Lower lobe of right lung (tissue), 2 donors: ENCODE measurements around the gene SCRG1. TPM values are rescaled to one million over a fixed set of nuclear protein-coding genes. Genes with fewer than 3 reads are reported as not detected.

ENCODE experiments used
- ATAC-seq, 2 donors: fragments of 200-7000 bp; cut with Tn5 transposase; one replicate each; pipeline ENCODE4 v1.9.1; 2020 to 2022; ENCODE audit warnings: mild to moderate bottlenecking in 2 of 2, moderate library complexity in 2 of 2
- DNase-seq: peaks from one replicate; pipeline ENCODE4 v3.0.0-alpha.2; 2020
- H3K27ac ChIP-seq: fragments of 200-600 bp; one replicate; pipeline ENCODE4 v1.8.0; 2022
- H3K27me3 ChIP-seq: fragments of 200-600 bp; one replicate; pipeline ENCODE4 v1.8.0; 2022; ENCODE audit warnings: low read depth
- H3K36me3 ChIP-seq: fragments of 200-600 bp; one replicate; pipeline ENCODE4 v1.8.0; 2022; ENCODE audit warnings: mild to moderate bottlenecking
- H3K4me1 ChIP-seq: fragments of 200-600 bp; one replicate; pipeline ENCODE4 v1.8.0; 2022
- H3K4me3 ChIP-seq: fragments of 200-600 bp; one replicate; pipeline ENCODE4 v1.8.0; 2022; ENCODE audit warnings: mild to moderate bottlenecking
- H3K9me3 ChIP-seq: fragments of 200-600 bp; one replicate; pipeline ENCODE4 v1.8.0; 2022
- CTCF ChIP-seq: fragments of 200-600 bp; IDR thresholded peaks from one replicate; pipeline ENCODE4 v1.8.0; 2022; ENCODE audit warnings: antibody characterized with exemption, mild to moderate bottlenecking
- intact Hi-C: fragments of 100-400 bp; cut with DNase I; formaldehyde crosslinking; loops from one replicate; pipeline ENCODE4 v1.11.0; 2022
- long read RNA-seq: library from polyadenylated mRNA; unstranded; transcript quantifications from one replicate; pipeline ENCODE4 v2.0.0, GENCODE V29; 2021
- total RNA-seq: library from RNA; stranded (reverse); fragmentation: NEBNext Ultra II Directional; extraction: Animal tissue kit (Norgen Biotek cat#: 25700); gene quantifications from one replicate; pipeline ENCODE4 v1.2.1, GENCODE V29; 2021
- donor health status: DM: no; HTN: yes; CAD: no; lungs with severe emphysema.

The SCRG1 gene
- total RNA-seq, result 0.32 TPM
- long read RNA-seq, result 0 reads

GRCh38 chr4:173398779-173399415 is at the start of gene SCRG1:
Gene SCRG1, minus strand, starts transcription at chr4:173399116. Its CDS starts 7,702 bp downstream, at chr4:173391414.
- Histone ChIP-seq H3K27ac (no peak within 1 kb of the TSS), H3K9me3 (no peaks in the 10 kb centered on the region), H3K36me3 (no peaks in the 10 kb centered on the region), H3K27me3 (no peaks in the 10 kb centered on the region), H3K4me3 (no peak within 1 kb of the TSS), H3K4me1 (no peaks in the 10 kb centered on the region)
- DNase-seq, result no peak
- TF ChIP-seq CTCF, result no peak
- intact Hi-C loops, result no loop called here
- ATAC-seq, result no peak

- Histone ChIP-seq H3K27me3 (no peaks in the 10 kb centered on the region), H3K4me3 (no peak overlapping the region), H3K27ac (no peak overlapping the region), H3K9me3 (no peaks in the 10 kb centered on the region), H3K4me1 (no peaks in the 10 kb centered on the region), H3K36me3 (no peaks in the 10 kb centered on the region)
- intact Hi-C loops, result no loop called here
- TF ChIP-seq CTCF, result no peak
- DNase-seq (no peak), ATAC-seq (no peak)
These were observed 49.2 kb upstream of the SCRG1 start for GRCh38 chr4:173448103-173448502.

GRCh38 chr4:173446416-173446815 is 47.5 kb upstream of the SCRG1 start:
- intact Hi-C loops, result no loop called here
- no peak for TF ChIP-seq CTCF
- Histone ChIP-seq H3K36me3 (no peaks in the 10 kb centered on the region), H3K9me3 (no peaks in the 10 kb centered on the region), H3K27me3 (no peaks in the 10 kb centered on the region), H3K27ac (no peak overlapping the region), H3K4me3 (no peak overlapping the region), H3K4me1 (no peaks in the 10 kb centered on the region)
- no peak for DNase-seq
- no peak for ATAC-seq

- TF ChIP-seq CTCF, result no peak
- no peak overlapping the region for H3K4me3 ChIP-seq
- H3K27ac ChIP-seq, result no peak overlapping the region
- no peaks in the 10 kb centered on the region for H3K27me3 ChIP-seq
- ATAC-seq (no peak), DNase-seq (no peak)
- intact Hi-C loops, result no loop called here
- no peaks in the 10 kb centered on the region for H3K4me1 ChIP-seq
- H3K9me3 ChIP-seq, result no peaks in the 10 kb centered on the region
- H3K36me3 ChIP-seq, result no peaks in the 10 kb centered on the region
These were observed 44.2 kb upstream of the SCRG1 start for GRCh38 chr4:173443121-173443520.

GRCh38 chr4:173442223-173442932 is 43.5 kb upstream of the SCRG1 start:
- Histone ChIP-seq H3K27ac (no peak overlapping the region), H3K36me3 (no peaks in the 10 kb centered on the region), H3K9me3 (no peaks in the 10 kb centered on the region), H3K4me3 (no peak overlapping the region), H3K4me1 (no peaks in the 10 kb centered on the region), H3K27me3 (no peaks in the 10 kb centered on the region)
- ATAC-seq (no peak), DNase-seq (no peak)
- intact Hi-C loops, result no loop called here
- TF ChIP-seq CTCF, result no peak
